SU-DHL-6 (cell line): ENCODE results near the gene AGAP1.

ENCODE experiments used
- H2AFZ ChIP-seq: fragments of 200-600 bp; sonication (generic); 2 replicates; pipeline ENCODE4 v1.6.1; 2014; ENCODE audit warnings: low read depth, mild to moderate bottlenecking, moderate library complexity, mixed read lengths, antibody characterized with exemption, low read length; ENCODE audit not compliant: severe bottlenecking
- H3F3A ChIP-seq: fragments of 200-600 bp; shearing (Covaris generic); 2 replicates; pipeline ENCODE4 v1.6.0; 2016; ENCODE audit warnings: antibody characterized with exemption, mild to moderate bottlenecking; ENCODE audit not compliant: insufficient read depth
- H3K27ac ChIP-seq: fragments of 200-600 bp; sonication (generic); 2 replicates; pipeline ENCODE4 v1.5.1; 2016; ENCODE audit warnings: low read depth, mild to moderate bottlenecking, low read length, moderate library complexity, mixed read lengths
- H3K27me3 ChIP-seq: fragments of 200-600 bp; sonication (generic), shearing (Covaris generic); 2 replicates; pipeline ENCODE4 v1.6.0; 2014; ENCODE audit warnings: mild to moderate bottlenecking, low read length
- H3K36me3 ChIP-seq: fragments of 200-600 bp; sonication (generic); 2 replicates; pipeline ENCODE4 v1.6.1; 2014; ENCODE audit warnings: mild to moderate bottlenecking, low read length, mixed read lengths
- H3K4me2 ChIP-seq: fragments of 300-600, 200-600 bp; shearing (Covaris generic), sonication (generic); 2 replicates; pipeline ENCODE4 v1.6.0; 2014; ENCODE audit warnings: low read length, low read depth, mild to moderate bottlenecking; ENCODE audit not compliant: poor library complexity, severe bottlenecking
- H3K4me3 ChIP-seq: fragments of 200-600 bp; sonication (generic); 2 replicates; pipeline ENCODE4 v1.5.1; 2014; ENCODE audit warnings: antibody characterized with exemption, low read length, mild to moderate bottlenecking, mixed read lengths; ENCODE audit not compliant: insufficient read depth, poor library complexity, severe bottlenecking
- H3K79me2 ChIP-seq: fragments of 200-600 bp; sonication (generic); 2 replicates; pipeline ENCODE4 v1.6.1; 2014; ENCODE audit warnings: mild to moderate bottlenecking, low read length, moderate library complexity; ENCODE audit not compliant: insufficient read depth
- H3K9ac ChIP-seq: fragments of 200-600 bp; sonication (generic); 2 replicates; pipeline ENCODE4 v1.7.0; 2014; ENCODE audit warnings: mild to moderate bottlenecking, low read length
- H3K9me2 ChIP-seq: fragments of 200-600 bp; sonication (generic); replicated peaks from 2 replicates; pipeline ENCODE4 v1.6.1; 2014; ENCODE audit warnings: low read length; ENCODE audit not compliant: insufficient read depth
- H3K9me3 ChIP-seq: fragments of 200-600 bp; sonication (generic); 2 replicates; pipeline ENCODE4 v1.6.1; 2014; ENCODE audit warnings: low read length, mixed read lengths; ENCODE audit not compliant: insufficient read depth
- H4K20me1 ChIP-seq: fragments of 200-600 bp; sonication (generic); 2 replicates; pipeline ENCODE4 v1.6.1; 2014; ENCODE audit warnings: low read depth, mild to moderate bottlenecking, antibody characterized with exemption, low read length, moderate library complexity, mixed read lengths
- CTCF ChIP-seq: fragments of 200-600 bp; sonication (generic); IDR thresholded peaks from one replicate; pipeline ENCODE4 v1.5.1; 2017; ENCODE audit warnings: antibody characterized with exemption, mild to moderate bottlenecking, low read length, moderate library complexity; ENCODE audit not compliant: insufficient read depth, poor library complexity, severe bottlenecking
- EZH2phosphoT487 ChIP-seq: fragments of 200-600 bp; sonication (generic), shearing (Covaris generic); conservative IDR thresholded peaks from 2 replicates; pipeline ENCODE4 v1.6.1; 2018; ENCODE audit warnings: mild to moderate bottlenecking, antibody characterized with exemption, low read length, moderate library complexity, mixed read lengths

The AGAP1 gene

DNA sequence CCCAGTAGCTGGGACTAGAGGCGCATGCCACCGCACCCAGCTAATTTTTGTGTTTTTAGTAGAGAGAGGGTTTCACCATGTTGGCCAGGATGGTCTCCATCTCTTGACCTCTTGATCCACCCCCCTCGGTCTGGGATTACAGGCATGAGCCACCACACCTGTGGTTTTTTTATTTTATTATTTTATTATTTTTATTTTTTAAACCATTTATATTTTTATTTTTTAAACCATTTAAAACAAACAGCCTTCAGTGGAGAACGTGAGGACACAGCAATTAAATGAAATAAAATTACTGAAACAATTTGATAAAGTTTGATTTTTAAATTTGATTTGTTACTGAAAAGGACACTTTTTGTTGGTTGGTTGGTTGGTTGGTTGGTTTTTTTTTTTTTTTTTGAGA, 181.0 kb downstream of the AGAP1 start:
- H3F3A ChIP-seq, result no peaks in the 10 kb centered on the region
- no peaks in the 10 kb centered on the region for H3K9me2 ChIP-seq
- TF ChIP-seq EZH2phosphoT487 (no peak), CTCF (no peak)
- no peak overlapping the region for H3K27ac ChIP-seq
- no peak overlapping the region for H2AFZ ChIP-seq
- no peaks in the 10 kb centered on the region for H3K27me3 ChIP-seq
- H3K9me3 ChIP-seq, result no peaks in the 10 kb centered on the region
- no peak overlapping the region for H3K4me2 ChIP-seq
- no peaks in the 10 kb centered on the region for H4K20me1 ChIP-seq
- no peaks in the 10 kb centered on the region for H3K36me3 ChIP-seq
- no peak overlapping the region for H3K9ac ChIP-seq
- H3K79me2 ChIP-seq, result no peaks in the 10 kb centered on the region
- no peak overlapping the region for H3K4me3 ChIP-seq

DNA sequence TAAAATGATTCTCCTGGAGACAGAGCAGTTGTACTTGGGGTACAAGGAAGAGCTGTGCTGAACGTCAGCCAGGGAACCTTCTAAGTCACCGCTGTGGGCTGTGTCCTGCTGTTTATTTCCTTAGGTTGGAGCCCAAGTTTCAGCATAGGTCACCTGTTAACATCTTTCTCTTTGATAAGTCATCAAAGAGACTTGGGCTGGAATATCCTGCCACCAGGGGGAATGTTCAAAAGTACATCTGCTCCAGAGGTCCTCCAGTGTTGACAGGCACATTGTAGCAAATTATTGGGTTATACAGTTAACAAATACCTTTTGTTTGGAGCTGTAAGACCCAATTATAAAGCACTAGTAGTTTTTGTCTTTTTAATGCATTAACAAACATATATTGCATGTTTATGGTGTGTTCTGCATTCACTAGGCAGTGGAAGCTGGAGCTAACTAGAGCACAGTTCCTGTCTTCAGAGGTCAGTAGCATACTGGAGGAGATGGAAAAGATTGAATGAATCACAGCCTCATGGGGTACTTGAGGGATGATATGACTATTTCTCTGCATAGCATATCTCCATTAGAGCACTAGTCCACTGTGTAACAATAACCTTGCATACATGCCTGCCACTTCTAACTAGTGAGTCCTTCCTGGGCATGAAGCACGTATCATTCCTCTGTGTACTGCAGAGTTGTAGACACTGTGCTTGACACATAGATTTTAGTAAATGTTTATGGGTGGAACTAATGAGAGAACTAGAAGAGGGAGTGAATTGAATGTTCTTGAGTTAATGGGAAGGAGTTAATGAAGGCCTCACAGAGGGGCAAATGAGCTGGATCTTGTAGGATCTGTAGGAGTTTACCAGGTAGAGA, 182.1 kb downstream of the AGAP1 start:
- Histone ChIP-seq H4K20me1 (no peaks in the 10 kb centered on the region), H3K4me2 (no peak overlapping the region), H3K9me3 (no peaks in the 10 kb centered on the region)

DNA sequence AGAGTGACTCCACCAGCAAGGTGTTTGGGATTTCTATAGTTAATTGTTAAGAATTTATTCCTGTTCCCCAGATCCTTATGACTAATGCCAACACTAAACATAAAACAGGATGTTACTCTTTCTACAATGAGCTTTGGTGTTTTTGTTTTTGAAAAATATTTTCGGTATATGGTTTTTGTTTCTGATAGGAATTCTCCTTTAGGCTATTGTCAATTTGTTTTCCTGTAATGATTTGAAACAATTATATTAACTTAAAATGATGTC, 182.6 kb downstream of the AGAP1 start:
- Histone ChIP-seq H3F3A (no peaks in the 10 kb centered on the region), H4K20me1 (no peaks in the 10 kb centered on the region), H3K4me3 (no peak overlapping the region), H3K79me2 (no peaks in the 10 kb centered on the region), H3K9me3 (no peaks in the 10 kb centered on the region), H3K36me3 (no peaks in the 10 kb centered on the region), H3K27ac (no peak overlapping the region), H3K27me3 (no peaks in the 10 kb centered on the region), H3K9ac (no peak overlapping the region), H3K9me2 (no peaks in the 10 kb centered on the region), H3K4me2 (no peak overlapping the region), H2AFZ (no peak overlapping the region)
- TF ChIP-seq EZH2phosphoT487 (no peak), CTCF (no peak)

More for the DNA sequence above, 182.1 kb downstream of the AGAP1 start:
- Histone ChIP-seq H3K79me2 (no peaks in the 10 kb centered on the region), H3K9me2 (no peaks in the 10 kb centered on the region), H3K4me3 (no peak overlapping the region), H3K9ac (no peak overlapping the region), H3K27ac (no peak overlapping the region), H3F3A (no peaks in the 10 kb centered on the region), H3K36me3 (no peaks in the 10 kb centered on the region), H3K27me3 (no peaks in the 10 kb centered on the region), H2AFZ (no peak overlapping the region)
- TF ChIP-seq CTCF (no peak), EZH2phosphoT487 (no peak)
